OCI-LY1 (cell line): Measurements from ENCODE around the gene PIAS2.

ENCODE experiments used
- CTCF ChIP-seq: fragments of 200-600 bp; sonication (generic), shearing (Covaris generic); IDR thresholded peaks from 2 replicates; pipeline ENCODE4 v1.5.1; 2017; ENCODE audit warnings: mild to moderate bottlenecking, antibody characterized with exemption, low read length, moderate library complexity, mixed read lengths
- EZH2 ChIP-seq: fragments of 200-600 bp; sonication (generic), shearing (Covaris generic); IDR thresholded peaks from 2 replicates; pipeline ENCODE4 v1.8.0; 2017; ENCODE audit warnings: borderline replicate concordance, mixed run types, mild to moderate bottlenecking, antibody characterized with exemption, low read length, moderate library complexity, mixed read lengths

DNA sequence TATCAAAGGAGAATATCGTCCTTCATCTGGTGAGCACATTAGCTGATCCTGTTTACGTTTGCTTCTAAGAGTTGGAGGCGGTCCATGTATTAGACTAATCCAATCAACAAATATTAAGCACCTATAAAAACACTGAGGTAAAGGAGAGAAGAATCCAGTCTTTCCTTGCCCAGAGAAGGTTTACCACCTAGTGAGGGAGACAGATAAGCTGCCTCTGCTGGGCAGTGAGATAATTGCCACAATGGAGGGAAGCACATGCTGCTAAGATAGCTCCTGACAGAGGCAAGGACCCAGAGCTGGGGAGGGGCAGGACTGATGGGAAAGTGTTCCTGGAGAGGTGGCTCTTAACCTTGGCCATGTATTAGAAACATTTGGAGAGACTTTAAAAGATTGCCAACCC, 123.7 kb downstream of the PIAS2 start:
- peak; percentile 15; the same call in 1 of the 2 replicates for TF ChIP-seq CTCF
- TF ChIP-seq EZH2 = no peak
